GM12878 (cell line): ENCODE results near the gene SGK2.

Experiments
- CTCF ChIP-seq, 3 experiments: IDR thresholded peaks in 2 of 3; conservative IDR thresholded peaks in 1 of 3; 2 replicates each; pipeline ENCODE4 v1.5.1; 2011; ENCODE audit warnings: low read depth in 3 of 3, low read length in 3 of 3, mild to moderate bottlenecking in 3 of 3, control low read depth in 2 of 3, moderate library complexity in 2 of 3, inconsistent platforms in 1 of 3, mixed read lengths in 1 of 3; ENCODE audit not compliant: control insufficient read depth in 2 of 3, insufficient read depth in 1 of 3; ENCODE audit errors: extremely low read depth in 1 of 3
- ELK1 ChIP-seq: IDR thresholded peaks from 2 replicates; pipeline ENCODE4 v1.6.1; 2012; ENCODE audit warnings: low read depth, low read length, improper control_type of control experiment

- TF ChIP-seq CTCF (IDR thresholded peaks at IDR 0.05 in 2 of 3, conservative IDR thresholded peaks at IDR 0.05 in 1 of 3; ENCODE audit: control insufficient read depth in 2 of 3, extremely low read depth in 1 of 3, insufficient read depth in 1 of 3, low read depth in 3 of 3, low read length in 3 of 3) = no peak
- no peak for TF ChIP-seq ELK1
These were observed 15.7 kb upstream of the SGK2 start for GRCh38 chr20:43543138-43543537.
